ENCODE measurements around the gene SNF8.

SNF8 gene

GRCh38 chr17:48890086-48890485 lies 54.6 kb downstream of the SNF8 start:
- DNase-seq (ENCODE audit: low read depth) = no peak

DNA sequence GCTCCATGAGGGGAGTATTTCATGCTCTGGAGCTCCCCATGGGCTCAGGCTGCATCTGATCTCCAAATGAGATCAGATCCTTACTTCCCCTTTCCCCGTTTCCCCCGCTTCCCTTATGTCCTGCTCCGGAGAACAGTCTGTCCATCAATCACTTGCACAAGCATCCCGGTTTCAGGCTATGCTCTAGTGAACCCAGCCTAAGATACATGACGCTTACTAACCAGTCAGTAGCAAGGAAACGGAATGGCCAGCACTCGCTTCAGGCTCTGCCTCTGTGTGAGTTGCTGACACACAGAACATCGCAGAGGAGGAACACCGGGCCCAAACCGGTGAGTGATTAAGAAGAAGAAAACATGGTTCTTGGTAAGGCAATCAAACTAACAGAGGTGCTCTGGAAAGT lies 61.5 kb downstream of the SNF8 start:
- no peak for DNase-seq (ENCODE audit: low read depth)

DNA sequence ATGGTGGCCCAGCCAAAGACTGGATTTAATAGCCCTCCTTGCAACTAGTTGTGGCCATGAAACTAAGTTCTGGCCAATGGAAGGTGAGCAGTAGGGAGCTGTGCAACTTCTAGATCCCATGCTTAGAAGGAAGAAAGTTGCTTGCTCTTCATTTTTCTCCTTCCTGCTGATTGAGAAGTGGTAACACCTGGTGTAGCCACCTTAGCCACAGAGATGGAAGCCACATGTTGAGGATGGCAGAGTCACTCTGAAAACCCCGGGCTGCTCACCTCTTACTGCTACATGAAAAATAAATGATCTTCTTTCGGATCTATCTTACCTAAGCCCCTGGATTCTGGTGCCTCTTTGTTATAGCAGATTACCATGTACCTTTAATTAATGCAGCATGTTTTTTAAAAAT lies 62.4 kb downstream of the SNF8 start:
- DNase-seq (ENCODE audit: low read depth) = no peak
